ENCODE measurements around the gene FGD3.

DNA sequence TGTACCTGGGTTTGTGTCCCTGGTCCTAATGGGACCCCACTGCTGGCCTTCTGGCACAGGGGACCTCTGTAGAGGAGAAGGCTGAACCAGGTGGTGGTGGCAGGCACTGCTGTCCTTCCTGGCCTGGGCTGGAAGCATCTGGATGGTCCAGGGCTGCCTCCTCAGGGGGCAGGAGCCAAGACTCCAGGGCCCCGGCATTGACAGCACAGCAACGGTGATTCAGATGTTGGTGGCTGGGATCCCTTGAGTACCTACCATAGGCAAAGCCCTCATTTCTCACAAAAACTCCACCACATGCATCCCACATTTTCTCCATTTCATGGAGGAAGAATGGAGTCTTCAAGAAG lies 15.0 kb downstream of the FGD3 start:
- no peak for TF ChIP-seq POLR2A (IDR thresholded peaks at IDR 0.05)
- TF ChIP-seq CTCF (IDR thresholded peaks at IDR 0.05), result no peak
